Stimulated activated CD8-positive, alpha-beta memory T cell treated with anti-CD3 and anti-CD28 coated beads, Interleukin-2, amount 100 ng/mL, for 48 hours (primary cell): Measurements from ENCODE around the gene IER5.
A peak's percentile ranks its signal among the peaks of the same experiment; 100 is the strongest.
"Not testable (repeated sequence)": the region's sequence is repeated elsewhere in the genome, so short reads cannot be mapped to it uniquely, and the experiment has no call there.

Experiments used
- DNase-seq, 2 donors: peaks; one replicate each; pipeline ENCODE4 v3.0.0-alpha.2; 2020; ENCODE audit warnings: low read depth in 2 of 2

Gene IER5

DNA sequence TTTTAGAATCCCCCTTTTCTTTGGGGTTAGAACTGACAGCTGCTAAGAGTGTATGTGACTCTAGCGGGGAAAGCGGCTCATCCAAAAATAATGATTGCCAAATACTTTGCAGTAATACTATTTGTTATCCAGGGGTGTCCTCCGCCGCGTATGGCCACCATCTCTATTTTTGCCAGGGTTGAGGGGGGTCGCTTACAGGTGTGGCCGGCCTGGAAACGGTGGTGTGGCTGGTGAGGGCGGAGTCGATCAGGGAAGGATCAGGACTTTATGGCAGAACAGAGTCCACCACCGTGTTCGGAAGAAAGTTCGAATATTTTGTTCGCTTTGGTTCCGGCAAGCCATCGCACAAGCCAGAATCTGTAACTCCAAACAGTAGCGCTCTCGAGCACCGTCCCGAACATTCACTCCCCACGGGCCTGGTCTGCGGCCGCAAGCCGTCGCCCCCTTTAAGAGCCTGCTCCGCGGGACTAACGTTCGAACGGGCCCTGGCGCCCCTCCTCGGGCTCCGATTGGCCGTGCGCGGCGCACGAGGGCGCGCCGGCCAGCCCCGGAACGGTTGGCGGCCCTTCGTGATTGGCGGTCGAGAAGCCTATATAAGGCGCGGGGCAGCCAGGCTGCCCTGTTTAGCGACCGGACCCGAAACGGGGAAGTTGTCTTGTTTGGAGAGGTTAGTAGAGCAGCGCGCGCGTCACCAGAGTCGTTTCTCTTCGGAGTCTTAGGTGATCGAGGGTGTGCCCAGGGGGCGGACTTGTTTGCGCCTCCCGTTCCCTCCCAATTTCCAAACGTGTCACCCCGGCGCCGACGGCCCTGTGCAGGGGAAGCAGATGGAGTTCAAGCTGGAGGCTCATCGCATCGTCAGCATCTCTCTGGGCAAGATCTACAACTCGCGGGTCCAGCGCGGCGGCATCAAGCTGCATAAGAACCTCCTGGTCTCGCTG lies at the start of gene IER5:
TSS of gene IER5 (plus strand) at position 622 of the 938 bp plus-strand sequence. CDS start at position 825, 203 bp downstream.
- peak; percentile 88 to 92 for DNase-seq

DNA sequence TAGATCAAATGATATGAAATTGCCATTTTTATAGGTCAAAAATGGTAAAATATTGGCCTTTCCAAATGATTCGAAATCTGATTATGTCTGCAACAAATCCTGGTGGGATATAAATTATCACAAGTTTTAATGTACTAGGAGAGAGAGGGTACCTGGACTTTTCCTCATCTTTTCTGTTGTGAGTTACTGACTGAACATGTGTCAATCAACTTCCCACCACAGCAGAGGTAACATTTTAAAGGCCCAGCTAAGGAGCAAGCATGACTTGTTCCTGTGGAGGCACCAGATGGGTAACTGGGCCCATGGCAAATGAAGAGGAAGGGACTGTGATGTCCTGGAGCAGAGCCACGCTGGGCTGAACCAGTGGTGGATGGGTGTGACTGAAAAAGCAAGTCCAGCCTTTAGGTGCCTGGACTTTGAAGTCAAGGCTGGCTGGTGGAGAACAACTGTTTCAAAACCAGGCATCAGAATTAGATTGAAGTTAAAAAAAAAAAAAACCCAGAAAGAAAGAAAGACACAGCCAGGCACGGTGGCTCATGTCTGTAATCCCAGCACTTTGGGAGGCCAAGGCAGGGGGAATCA lies 48.1 kb upstream of the IER5 start:
- DNase-seq: no peak

DNA sequence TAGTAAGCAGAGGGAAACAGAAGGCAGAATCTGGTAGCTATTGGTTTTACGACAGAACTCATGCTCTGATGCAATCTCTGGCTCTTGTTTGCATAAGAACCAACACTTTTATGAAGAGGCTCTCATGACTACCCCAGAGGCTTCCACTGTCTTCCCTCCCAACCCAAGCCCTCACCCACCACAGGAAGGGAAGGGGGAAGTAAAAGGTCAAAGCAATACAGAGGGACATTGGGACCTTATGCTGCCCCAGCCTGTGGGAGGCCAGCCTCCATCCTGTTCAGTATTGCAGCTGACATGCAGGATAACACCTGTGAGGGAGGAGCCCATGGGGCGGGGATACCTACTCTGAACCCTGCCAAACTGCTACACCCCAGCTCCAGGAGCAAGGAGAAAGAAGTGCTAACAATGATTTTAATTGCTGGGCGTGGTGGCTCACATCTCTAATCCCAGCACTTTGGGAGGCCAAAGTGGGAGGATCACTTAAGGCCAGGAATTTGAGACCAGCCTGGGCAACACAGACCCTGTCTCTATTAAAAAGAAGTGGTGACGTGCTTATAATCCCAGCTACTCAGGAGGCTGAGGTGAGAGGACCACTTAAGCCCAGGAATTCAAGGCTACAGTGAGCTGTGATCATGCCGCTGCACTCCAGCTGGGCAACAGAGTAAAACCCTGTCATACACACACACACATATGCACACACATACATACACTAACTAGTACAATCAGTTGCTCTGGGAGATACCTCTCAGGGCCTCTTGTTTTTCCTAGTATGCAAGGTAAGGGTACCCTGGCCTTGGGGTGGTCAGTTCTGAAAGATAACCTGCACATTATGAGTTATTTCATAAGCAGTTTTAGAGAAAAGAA lies 45.2 kb upstream of the IER5 start:
- DNase-seq: no peak

DNA sequence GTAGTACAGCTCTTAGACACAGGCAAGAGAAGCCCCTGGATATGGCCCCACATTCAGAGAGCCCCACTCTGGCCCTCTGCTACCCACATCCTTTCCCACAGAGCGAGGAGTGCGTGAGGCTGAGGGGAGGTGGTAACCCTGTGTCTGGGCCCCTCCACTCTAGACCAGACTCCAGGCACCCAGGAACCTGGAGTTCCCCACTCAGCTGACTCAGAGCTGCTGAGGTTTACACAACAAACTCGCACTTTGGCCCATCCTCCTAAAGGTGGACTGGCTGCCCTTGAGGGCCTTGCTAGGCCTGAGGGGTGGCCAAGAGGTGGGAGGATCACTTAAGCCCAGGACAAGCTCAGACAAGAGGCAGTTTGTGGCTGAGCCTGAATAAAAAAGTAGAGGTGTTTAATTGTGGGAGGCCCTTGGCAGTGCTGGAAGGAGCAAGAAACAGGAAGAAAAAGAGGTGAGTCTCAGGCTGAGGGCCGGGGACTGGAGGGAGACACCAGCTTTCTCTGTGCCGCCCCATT lies 44.0 kb upstream of the IER5 start:
- peak; percentile 48 to 54 for DNase-seq

DNA sequence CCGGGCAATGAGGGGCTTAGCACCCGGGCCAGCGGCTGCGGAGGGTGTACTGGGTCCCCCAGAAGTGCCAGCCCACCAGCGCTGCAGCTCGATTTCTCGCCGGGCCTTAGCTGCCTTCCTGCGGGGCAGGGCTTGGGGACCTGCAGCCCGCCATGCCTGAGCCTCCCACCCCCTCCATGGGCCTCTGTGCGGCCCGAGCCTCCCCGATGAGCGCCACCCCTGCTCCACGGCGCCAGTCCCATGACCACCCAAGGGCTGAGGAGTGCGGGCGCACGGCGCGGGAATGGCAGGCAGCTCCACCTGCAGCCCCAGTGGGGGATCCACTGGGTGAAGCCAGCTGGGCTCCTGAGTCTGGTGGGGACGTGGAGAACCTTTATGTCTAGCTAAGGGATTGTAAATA lies 42.6 kb upstream of the IER5 start:
- DNase-seq: not testable (repeated sequence)

DNA sequence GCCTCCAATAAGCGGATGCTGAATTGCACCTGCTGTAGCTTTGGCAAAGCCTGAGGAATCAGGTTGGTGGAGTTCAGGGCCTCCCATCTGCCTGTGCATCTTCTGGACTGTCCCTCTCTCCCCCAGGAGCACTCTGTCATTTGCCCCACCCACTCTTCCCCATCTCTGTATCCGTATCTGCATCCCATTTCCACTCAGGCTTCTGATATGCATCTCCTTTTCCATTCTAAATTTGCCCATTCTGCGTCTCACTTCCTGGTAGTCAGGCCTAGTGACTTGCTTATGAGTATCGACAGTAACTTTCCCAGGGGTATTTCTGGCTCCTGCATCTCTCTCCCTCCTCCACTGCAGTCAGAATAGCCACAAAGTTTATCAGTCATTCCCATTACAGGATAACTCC lies 39.1 kb upstream of the IER5 start:
- no peak for DNase-seq

DNA sequence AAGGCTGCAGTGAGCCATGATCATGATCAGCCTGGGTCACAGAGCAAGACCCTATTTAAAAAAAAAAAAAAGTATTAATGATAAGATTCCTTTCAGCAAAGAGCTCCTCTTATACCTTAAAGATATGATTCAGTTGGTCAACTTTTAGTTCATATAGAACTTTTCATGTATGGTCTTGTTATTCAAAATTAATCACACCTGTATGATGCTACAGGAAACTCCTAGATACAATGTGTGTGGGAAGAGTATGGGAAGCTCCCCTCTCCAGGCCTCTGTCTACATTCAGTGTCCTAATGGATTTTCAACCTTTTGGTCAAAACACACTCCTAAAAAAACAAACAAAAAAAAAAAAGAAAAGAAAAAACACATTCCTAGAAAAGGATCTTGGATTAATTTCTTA lies 37.6 kb upstream of the IER5 start:
- no peak for DNase-seq

DNA sequence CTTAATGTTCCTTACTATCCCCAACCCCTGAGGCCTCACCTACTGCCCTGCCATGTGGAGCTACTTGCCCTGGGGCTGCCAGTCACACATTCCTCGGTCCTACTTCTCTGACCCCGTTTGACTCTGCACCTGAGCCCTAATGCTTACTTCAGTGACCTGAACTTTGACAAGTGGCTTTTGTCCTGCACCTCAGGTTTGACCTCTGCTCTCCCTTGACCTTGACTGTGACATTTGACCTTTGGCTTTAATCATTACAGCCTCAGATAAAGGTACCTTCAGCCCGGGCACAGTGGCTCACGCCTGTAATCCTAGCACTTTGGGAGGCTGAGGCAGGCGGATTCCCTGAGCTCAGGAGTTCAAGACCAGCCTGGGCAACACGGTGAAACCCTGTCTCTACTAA lies 31.9 kb upstream of the IER5 start:
- DNase-seq: no peak

DNA sequence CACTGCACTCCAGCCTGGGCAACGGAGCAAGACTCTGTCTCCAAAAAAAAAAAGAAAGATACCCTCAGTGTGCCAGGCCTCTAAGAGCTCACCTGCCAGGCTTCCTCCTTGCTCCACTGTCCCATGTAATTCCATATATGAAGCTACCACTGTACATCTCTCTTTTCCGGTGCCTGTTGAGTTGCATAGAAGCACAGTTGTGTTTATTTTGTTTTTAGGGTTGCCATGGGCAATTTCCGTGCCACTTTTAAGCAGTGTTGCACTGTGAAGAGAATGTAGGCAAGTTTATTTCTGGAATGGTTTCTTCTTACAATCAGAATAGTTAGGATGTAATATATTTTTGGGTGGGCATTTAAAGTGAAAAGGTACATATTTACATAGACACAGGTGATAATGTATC lies 31.4 kb upstream of the IER5 start:
- DNase-seq: no peak

DNA sequence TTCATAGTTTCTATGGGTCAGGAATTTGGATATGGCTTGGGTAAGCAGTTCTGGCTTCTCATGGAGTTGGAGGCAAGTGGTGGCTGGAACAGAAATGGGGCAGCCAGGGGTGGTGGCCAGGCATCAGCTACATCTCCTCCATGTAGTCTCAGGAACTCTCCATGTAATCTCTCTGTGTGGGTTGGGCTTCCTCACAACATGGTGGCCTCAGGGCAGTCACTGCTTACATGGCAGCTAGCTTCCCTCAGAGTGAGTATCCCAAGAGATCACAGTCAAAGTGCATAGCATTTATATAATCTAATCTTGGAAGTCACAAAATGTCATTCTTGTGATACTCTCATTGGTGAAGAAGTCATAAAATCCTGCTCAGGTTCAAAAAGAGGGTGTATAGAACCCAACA lies 29.1 kb upstream of the IER5 start:
- no peak for DNase-seq

DNA sequence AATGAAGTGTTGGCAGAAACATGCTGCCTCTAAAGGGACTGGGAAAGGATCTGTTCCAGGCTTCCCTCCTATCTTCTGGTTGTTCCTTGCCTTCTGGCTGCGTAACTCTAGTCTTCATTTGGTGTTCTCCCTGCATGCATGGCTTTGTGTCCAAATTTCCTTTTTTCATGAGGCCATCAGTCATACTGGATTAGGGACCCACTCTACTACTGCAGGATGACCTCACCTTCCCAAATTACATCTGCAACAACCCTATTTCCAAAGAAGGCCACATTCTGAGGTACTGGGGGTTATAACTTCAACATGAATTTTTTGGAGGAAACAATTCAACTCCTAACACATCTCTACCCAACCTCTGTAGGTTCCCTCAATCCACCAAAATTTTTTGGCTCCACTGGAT lies 28.4 kb upstream of the IER5 start:
- no peak for DNase-seq

DNA sequence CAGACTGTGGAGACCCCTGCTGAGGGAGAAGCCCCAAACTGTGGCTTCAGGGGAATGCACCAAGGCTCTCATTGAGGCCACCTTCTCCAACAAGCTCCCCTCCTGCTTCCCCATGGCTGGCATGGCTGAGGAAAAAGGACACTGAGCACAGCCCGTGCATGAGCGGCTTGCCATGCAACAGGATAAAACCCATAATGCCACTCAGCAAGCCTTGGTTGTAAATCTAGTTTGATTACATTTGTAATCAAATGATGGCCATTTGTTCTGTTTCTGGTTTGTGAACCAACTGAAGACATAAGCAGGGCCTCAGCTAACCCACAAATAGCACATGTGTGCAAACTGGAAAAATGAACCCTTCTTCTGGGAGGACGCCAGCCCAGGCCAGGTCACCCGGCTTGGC lies 27.6 kb upstream of the IER5 start:
- DNase-seq: not testable (repeated sequence)

DNA sequence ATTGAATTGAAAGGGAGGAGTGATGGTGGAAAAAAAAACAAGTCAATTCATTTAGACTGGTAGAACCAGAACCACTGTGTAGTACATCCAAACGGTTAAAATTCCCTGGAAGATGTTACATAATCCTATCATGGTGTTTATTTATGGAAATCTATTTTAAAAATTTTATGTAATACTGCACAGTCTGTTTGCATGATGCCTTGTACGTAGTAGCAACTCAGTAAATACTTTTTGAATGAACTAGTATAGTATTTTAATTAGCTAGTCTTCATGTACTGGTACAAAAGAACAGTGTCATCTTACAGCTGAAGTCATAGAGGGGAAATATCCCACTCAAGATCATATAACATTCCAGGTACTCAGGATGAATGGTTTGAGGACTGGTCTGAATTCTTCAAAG lies 27.0 kb upstream of the IER5 start:
- no peak for DNase-seq

DNA sequence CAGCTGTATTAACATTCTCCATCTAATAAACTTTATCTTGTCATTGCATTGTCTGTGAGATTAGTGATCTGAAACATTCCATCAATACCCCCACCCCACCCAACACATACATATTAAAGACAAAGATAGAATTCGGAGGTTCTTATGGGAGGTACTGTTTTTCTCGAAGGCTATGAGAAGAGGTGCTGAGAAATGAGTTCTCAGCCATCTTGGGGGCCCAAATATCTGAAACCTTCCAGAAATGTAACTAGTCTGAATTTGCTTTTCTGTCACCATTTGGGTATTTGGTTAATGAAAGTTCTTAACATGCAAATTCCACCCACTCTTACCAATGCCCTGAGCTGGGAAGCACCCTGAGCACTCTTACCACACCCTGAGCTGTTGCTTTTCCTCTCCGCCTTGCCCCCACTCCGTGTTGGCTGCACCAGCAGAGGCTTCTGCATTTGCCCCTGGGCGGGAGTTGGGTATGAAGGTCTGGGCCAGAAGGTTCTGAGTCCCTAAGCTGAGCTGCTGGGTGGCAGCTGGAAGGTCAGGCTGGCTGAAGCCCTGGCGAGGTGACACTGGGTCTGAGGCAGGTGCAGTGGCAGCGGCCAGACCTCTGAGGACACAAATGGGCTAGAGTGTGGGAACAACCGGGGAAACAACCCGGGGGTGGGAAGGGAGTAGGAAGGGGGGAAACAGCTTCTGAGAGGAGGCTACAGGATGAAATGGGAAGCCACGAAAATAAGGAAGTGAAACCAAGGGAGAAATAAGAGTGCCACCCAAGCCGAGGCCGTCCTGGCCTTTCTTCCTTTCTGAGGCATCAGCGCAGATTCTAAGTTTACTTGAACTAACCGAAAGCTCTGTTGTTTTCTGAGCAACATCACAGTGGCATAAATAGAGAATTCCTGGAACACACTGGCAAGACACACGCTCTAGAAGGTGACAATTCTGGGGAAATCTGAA lies 26.3 kb upstream of the IER5 start:
- DNase-seq: no peak

DNA sequence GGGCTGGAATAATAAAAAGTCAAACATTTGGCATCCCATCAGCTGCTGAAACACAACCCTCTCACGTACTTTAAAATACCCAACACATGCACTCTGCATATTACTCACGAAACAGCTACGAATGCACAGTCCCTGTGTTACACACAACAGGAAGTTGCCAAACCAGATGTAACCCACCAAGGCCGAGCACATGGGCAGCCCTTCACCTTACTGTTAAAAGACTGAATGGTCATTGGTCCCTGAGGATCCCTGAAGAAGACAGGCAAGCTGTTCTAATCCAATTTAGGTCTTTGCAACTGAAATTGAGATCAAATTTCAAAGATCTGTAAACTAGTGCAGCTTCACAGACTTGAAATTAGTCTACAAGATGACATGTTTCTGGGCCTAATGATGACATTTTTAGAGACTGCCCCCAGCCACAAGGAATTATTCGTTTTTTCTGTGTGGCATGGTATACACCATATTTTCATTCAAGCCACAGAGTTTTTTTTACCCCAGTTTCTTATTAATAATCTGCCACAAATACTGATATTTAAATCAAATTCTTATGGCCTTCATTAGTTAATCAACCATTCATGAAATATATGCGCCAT lies 25.6 kb upstream of the IER5 start:
- no peak for DNase-seq

DNA sequence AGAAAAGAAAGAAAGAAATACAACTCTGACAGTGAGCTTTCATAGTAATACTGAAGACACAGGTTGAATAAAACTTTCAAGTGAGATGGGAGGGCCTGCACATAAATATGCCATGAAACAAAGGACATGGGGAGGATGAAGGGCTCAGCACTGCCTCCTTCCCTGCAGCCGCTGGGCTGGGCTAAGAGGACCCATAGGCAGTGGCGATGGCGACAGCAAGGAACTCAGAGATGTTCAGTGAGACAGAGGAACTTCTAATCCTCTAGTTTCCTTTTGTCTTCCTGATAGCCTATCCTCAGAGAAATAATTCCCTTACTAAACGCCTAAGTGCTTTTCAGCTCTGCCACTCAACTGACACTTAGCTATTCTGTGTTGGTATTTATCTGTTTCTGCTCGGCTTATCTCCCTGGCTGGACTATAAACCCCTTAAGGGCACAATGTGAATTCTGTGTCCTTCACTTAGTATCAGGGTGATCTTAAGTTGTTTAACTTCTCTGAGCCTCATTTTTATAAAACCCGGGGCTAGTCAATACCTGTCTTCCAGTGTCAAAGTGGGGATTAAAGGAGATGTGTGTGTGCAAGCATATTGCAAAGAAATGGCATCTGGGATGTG lies 24.4 kb upstream of the IER5 start:
- no peak for DNase-seq

DNA sequence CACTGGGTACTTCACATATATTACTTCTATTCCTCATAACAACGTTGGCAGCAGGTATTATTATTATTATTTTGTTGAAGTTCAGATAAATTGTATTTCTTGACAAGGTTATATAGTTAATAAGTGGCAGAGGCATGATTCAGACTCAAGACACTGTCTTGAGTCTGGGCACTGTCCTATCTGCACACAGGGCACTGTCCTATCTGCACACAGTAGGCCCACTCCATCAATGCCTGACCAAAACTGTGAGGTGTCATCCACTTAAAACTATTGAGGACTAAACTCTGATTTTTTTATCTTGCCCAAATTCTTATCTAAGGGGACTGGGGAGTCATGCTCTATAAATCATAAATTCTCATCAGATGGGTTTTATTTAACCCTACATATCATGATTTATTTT lies 23.8 kb upstream of the IER5 start:
- no peak for DNase-seq

DNA sequence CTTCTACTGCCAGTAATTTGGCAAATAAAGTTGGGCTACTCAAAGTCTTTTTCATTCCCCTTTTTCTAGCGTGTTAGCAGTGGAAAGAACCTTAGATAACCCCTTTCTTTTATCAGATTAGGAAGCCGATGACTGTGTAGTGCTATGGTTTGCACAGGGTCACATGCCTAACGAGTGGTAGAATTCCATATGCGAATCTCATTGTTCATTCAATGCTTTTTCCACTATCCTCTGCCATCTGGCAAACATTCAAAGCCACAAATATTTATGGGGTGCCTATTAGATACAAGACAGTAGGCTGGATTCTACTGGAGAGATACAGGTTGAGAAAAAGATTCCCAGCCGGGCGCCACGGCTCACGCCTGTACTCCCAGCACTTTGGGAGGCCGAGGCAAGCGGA lies 14.9 kb upstream of the IER5 start:
- no peak for DNase-seq

DNA sequence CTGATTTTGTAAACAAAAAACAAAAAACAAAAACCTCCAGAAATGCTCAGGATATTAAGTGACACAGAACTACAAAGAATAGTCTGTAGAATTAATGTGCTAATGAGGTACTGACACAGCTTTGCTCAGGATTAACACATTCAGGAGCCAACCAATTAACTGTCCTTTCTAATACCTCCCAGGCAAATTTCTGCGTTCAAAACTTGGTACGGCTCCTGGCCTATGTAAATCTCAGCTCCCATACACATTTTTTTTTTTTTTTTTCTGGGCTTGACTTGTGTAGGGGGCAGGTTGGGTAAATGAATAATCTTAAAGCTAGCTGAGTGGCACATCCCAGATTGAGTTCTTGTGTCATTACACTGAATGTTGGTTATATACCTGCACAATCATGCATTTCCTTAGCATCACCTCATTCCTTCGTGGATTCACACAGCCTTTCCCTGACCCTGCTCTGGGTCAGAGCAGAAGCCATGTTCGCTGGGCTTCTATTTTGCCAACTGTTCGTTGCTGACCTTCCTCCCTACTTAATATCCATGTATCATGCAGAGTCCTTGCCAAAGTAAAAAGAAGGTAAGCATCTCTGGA lies 12.6 kb upstream of the IER5 start:
- no peak for DNase-seq

DNA sequence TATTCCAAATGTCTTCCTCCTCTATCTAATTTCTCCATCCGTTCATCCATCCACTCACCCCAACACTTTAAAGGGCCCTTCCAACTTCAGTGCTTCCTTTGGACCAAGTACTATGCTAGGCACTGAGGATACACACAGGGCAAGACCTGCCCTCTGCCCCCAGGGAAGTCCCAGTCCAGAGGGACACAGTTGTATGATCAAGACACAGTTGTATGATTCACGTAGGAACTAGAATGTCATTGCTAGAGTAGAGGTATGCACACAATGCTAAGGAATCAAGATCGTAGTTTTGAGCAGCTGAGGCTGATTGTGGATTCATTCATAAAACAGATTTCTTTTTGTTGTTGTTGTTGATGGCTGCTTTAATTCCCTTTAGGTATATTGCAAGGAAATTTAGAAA lies 11.6 kb upstream of the IER5 start:
- DNase-seq: no peak
